GM18505 (cell line): ENCODE data around the gene PRIM1.
"Not testable (repeated sequence)": the region's sequence is repeated elsewhere in the genome, so short reads cannot be mapped to it uniquely, and the experiment has no call there.

Source experiments
- ATAC-seq: cut with Tn5 transposase; IDR thresholded peaks from one replicate; pipeline ENCODE4 v1.9.1; 2021; ENCODE audit not compliant: unreplicated experiment
- POLR2A ChIP-seq: IDR thresholded peaks from 4 replicates; pipeline ENCODE4 v1.6.1; 2011; ENCODE audit warnings: borderline replicate concordance; ENCODE audit not compliant: insufficient read depth, insufficient read length; ENCODE audit errors: extremely low read depth

The PRIM1 gene

DNA sequence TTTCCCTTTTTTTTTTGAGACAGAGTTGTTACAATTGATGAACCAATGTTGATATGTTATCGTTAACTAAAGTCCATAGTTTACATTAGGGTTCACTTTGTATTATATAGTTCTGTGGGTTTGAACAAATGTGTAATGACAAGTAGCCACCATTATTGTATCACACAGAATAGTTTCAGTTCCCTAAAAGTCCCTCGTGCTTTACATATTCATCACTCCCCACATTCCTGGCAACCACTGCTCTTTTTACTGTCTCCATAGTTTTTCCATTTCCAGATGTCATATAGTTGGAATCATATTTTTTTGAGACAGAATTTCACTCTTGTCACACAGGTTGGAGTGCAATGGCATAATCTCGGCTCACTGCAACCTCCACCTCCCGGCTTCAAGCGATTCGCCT, 23.5 kb upstream of the PRIM1 start:
- TF ChIP-seq POLR2A: no peak

DNA sequence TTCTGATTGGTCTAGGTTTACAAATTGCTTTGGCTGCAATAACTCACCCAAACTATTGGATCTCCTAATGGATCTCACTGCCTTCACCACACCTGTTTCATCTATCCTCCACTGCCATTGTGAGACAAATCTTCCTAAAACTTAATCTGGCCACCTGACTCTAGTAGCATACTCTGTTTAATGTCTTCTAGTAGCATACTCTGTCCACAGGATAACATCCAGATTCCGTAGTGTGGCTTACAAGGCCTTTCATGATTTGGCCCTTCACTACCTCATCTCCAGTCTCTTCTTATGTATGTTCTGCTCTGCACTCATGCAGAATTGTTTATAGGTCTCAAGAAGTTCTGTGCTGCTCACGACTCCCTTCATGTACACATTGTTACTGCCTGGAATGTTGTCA, 21.0 kb upstream of the PRIM1 start:
- TF ChIP-seq POLR2A: no peak

More for the DNA sequence above, 23.5 kb upstream of the PRIM1 start:
- ATAC-seq: no peak

DNA sequence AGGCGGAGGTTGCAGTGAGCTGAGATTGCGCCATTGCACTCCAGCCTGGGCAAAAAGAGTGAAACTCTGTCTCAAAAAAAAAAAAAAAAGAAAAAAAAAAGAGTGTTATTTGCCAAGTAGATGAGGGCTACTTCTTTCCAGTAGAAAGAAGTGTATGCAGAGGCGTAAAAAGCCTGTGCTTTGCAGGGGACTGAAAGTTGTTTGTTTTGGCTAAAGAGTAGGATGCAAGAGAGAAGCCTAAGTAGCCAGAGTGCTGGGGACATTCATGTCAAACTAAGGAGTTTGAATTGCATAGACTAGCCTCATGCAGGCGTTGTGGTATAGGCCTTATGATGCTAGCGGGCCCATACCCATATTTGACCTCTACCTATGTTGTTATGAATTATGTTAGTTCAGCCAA, 20.5 kb upstream of the PRIM1 start:
- no peak for ATAC-seq
- TF ChIP-seq POLR2A: no peak

More for the DNA sequence above, 21.0 kb upstream of the PRIM1 start:
- no peak for ATAC-seq

DNA sequence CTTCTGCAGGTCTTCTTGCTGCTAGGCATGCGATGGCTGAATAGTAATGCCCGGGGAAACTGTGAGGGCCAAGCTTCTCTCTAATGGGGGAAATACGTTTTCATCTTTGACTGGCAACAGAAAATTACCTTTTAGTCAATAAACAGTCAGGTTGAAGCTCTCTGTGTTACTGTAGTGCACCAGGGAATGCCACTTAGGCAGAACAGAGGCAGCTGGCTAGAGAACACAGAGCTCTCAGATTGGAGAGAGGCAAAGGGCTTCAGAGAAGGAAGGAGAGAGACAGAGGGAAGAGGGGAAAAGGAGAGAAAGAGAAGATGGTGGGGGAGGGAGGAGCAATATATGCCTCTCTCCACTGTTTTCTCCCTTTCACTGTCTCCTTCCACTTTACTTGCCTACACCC, 17.7 kb upstream of the PRIM1 start:
- ATAC-seq: no peak

DNA sequence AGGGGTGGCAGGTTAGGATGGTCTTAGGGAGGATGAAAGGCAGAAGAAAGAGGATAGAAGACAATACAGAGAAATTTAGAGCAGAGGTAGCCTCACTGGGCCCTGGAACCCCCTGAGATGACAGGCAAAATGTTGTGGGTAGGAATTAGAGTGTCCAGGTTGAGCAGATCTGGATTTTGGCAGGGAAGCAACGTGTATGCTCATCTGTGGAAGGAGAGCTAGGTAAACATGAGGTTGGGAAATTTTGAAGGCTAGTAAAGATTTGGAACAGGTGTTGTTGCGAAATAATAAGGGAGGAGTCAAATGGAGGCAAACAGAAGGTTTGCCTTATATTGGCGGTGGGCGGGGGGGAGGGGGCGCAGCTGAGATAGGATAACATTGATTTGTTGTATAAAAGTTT, 16.3 kb upstream of the PRIM1 start:
- no peak for ATAC-seq
- no peak for TF ChIP-seq POLR2A

More for the DNA sequence above, 17.7 kb upstream of the PRIM1 start:
- no peak for TF ChIP-seq POLR2A

DNA sequence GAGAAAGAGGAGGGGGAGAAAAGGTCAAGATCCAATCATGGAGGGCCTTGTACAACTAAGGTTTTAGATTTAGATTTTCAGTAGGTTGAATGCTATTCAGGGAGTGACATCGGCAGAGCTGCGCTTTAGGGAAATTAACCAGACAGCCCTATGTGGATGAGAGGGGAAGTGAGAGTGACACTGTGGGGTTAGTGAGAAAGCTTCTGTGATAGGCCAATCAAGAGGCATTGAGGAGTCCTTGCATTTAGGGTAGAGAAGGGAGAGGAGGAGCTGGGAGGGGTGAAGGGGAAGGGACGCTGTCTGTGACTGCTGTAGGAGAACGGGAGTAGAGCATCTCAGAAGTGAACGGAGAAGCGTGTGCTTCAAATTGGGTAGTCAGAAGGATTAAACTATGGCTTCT, 14.4 kb upstream of the PRIM1 start:
- peak; percentile 93 for ATAC-seq

DNA sequence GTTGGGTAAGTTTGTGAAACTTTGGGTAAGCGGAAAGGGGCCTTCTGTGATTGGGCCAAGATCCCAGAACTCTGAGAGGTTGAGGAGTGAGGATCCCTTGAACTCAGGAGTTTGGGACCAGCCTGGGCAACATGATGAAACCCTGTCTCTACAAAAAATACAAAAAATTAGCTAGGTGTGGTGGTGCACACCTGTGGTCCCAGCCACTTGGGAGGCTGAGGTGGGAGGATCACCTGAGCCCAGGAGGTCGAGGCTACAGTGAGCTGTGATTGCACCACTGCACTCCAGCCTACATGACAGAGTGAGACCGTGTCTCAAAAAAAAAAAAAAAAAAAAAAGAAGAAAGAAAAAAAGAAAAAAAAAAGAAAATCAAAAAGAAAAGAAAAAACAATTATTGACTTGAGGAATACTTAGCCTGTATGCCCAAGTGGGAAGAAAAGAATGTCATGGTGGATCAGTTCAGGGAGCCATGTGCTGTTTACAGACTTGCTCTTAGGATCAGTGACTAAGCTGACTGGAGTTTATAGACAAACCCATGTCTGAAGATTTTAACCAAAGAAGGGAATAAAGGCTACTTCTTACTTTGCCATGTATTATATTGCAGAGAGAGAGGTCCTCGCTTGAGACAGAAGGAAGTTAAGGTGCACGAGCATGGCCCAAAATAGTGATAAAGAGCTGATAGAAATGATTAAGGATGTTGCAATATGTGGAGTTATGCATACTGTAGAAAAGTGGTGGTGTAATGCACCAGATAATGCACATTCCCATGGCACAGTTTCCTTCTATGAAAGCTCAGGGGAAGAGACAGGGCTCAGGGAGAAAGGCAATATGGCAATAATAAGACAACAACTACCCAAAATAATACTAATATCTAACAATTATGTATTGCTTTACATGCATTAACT, 11.9 kb upstream of the PRIM1 start:
- ATAC-seq: no peak

More for the DNA sequence above, 14.4 kb upstream of the PRIM1 start:
- no peak for TF ChIP-seq POLR2A

DNA sequence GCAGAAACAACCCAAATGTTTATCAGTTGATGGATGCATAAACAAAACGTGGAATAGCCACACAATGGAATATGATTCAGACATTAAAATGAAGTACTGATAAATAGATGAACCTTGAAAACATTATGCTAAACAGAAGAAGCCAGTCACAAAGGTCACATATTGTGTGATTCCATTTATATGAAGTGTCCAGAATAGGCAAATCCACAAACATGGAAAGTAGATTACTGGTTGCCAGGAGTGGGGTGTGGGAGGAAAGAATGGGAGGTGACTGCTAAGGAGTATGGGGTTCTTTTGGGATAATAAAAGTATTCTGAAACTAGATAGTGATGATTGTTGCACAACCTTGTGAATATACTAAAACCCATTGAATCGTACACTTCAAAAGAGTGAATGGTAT, 9.7 kb upstream of the PRIM1 start:
- ATAC-seq: no peak
- no peak for TF ChIP-seq POLR2A

More for the DNA sequence above, 11.9 kb upstream of the PRIM1 start:
- TF ChIP-seq POLR2A: no peak

DNA sequence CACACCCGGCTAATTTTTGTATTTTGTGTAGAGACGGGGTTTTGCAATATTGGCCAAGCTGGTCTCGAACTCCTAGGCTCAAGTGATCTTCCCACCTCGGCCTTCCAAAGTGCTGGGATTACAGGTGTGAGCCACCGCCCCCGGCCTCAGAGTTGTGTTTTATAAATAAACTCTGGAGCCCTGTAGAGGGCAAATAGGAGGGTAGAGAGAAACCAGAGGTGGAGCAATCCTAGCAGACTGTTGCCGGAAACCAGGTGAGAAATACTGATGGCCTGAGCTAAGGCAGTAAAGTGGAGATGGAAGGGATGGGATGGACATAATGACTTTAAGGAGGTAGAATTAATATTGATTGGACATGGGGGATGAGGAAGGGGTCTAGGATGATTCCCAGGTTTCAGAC, 8.3 kb upstream of the PRIM1 start:
- TF ChIP-seq POLR2A: no peak

DNA sequence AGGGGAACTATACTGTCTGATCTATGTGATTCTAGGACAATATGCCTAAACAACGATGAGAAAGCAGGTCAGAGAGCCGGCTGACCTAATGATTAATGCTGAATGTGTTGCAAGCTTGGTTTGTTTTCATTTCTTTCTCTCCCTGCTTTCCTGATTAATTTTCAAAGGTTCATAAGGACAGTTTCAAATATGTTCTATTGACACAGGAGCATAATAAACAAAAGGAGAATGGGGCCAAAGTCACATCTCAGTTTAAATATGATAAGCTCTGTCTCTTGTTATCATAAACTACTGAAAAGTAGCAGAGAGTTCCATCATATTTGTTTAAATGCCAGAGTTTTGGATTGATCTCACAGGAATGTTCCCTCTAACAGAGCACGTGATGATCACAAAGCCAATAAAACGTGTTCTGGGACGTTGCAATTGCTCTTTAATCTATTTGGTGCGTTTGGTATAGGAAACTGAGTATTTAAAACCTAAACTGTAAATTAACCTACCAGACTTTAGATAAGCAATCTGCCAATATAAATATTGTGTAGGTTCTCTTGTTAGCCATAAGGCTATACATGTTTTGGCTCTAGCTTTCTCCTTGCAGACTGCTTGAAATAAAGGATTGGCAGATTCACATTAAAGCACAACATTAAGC, 7.3 kb upstream of the PRIM1 start:
- no peak for ATAC-seq

More for the DNA sequence above, 8.3 kb upstream of the PRIM1 start:
- no peak for ATAC-seq

DNA sequence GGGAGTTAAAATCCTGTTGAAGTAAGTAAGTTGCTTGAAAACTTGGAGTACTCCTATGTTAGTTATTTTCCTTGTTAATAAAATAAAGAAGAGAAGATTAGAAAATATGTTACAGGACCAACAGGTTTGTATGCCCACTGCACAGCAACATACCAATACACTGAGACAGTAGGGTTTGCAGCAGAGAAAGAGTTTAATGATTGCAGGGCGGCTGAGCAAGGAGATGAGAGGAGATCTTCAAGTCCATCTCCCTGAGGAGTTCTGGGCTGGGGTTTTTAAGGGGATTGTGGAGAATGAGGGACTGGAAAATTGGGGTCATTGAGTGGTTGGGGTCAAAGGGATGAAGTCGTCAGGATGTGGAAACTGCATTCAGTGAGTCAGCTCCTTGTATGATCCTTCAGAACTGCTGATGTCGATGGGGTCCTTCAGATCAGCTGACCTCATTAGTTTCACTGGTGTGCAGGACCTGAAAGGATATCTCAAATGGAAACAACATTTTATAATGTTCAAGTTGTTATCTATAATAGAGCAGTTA, 6.7 kb upstream of the PRIM1 start:
- TF ChIP-seq POLR2A: no peak
- ATAC-seq: no peak

More for the DNA sequence above, 7.3 kb upstream of the PRIM1 start:
- TF ChIP-seq POLR2A: no peak

DNA sequence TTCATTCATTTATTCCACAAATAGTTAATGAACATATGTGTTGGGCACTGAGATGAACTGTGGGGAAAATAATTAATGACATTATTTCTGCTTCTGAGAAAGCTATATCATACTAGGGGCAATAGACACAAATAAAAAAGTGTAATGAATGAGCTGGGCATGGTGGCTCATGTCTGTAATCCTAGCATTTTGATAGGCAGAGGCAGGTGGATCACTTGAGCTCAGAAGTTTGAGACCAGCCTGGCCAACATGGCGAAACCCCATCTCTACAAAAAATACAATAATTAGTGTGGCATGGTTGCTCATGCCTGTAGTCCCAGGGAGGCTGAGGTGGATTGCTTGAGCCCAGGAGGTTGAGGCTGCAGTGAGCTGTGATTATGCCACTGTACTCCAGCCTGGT, 5.8 kb upstream of the PRIM1 start:
- ATAC-seq: not testable (repeated sequence)

DNA sequence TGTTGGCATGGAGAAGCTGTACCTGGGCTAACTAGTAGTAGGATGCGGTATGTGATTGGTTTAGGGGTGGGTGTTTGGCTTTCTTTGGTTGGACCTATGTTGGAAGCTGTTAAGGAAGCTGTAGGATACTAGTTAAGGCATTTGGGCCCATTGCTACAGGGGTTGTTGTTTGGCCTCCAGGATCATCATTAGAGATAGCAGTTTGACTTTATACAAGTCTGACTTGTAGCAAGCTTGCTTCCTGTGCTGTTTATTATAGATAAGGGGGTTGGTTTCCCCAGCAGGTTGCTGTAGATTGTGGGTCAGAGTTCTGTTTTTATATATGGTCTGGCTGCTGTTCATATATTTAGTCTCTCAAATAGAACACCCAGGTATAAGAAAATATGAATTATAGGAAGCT, 1.4 kb upstream of the PRIM1 start:
- no peak for TF ChIP-seq POLR2A
- no peak for ATAC-seq

DNA sequence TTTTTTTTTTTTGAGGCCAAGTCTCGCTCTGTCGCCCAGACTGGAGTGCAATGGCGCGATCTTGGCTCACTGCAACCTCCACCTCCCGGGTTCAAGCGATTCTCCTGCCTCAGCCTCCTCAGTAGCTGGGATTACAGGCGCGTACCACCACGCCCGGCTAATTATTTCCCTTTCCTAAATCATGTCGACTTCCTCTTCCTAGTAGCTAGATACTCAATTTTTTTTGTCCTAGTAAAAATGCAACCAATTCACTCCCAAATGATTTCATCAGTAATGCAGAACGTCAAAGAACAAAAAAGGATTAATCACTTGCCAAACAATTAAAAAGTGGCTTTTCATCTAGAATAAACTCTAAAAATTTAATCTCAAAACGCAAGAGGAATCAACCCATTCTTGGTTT, 1.5 kb downstream of the PRIM1 start:
- not testable (repeated sequence) for ATAC-seq
